AG09309 (cell line): ENCODE measurements around the gene LPCAT1.
"Not testable (repeated sequence)": the region's sequence is repeated elsewhere in the genome, so short reads cannot be mapped to it uniquely, and the experiment has no call there.

Experiments
- DNase-seq: peaks from one replicate; pipeline ENCODE4 v3.0.0-alpha.2; 2010; ENCODE audit warnings: low read depth
- H3K4me3 ChIP-seq: 2 replicates; pipeline ENCODE4 v1.5.1; 2011; ENCODE audit warnings: mild to moderate bottlenecking, low read depth, low read length, moderate library complexity; ENCODE audit not compliant: control insufficient read depth
- TF ChIP-seq, protein P1 (sequence below): IDR thresholded peaks from 2 replicates; pipeline ENCODE4 v1.5.1; 2011; ENCODE audit warnings: mild to moderate bottlenecking, low read depth, low read length, inconsistent platforms; ENCODE audit not compliant: insufficient read depth, control insufficient read depth; ENCODE audit errors: missing control alignments

Gene LPCAT1

DNA sequence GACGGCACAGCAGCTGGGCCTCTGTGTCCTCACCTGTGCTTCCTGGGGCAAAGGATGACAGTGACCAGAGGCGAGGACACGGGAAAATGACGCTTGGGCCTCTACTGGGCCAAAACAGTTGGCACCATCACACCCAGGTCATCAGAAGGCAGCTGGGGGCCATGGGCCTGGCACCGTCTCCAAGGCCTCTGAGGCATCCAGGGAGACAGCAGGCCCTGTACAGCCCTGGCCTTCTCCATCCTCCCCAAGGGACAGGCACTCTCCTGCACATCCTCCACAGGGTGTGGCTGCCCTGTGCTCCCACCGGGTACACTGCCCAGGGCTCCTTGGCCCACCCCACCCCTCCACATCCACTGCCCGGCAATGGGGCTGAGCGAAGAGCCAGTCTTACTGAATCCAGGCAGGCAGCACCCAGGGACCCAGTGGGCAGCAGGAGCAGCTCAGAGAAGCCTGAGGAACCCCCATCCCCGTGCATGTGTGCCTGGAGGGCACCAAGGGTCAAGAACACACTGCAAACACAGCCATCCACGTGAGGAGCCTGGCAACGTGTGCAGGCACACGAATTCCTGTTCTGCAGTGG is 4.0 kb downstream of the LPCAT1 start:
- TF ChIP-seq, protein P1, sequence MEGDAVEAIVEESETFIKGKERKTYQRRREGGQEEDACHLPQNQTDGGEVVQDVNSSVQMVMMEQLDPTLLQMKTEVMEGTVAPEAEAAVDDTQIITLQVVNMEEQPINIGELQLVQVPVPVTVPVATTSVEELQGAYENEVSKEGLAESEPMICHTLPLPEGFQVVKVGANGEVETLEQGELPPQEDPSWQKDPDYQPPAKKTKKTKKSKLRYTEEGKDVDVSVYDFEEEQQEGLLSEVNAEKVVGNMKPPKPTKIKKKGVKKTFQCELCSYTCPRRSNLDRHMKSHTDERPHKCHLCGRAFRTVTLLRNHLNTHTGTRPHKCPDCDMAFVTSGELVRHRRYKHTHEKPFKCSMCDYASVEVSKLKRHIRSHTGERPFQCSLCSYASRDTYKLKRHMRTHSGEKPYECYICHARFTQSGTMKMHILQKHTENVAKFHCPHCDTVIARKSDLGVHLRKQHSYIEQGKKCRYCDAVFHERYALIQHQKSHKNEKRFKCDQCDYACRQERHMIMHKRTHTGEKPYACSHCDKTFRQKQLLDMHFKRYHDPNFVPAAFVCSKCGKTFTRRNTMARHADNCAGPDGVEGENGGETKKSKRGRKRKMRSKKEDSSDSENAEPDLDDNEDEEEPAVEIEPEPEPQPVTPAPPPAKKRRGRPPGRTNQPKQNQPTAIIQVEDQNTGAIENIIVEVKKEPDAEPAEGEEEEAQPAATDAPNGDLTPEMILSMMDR = no peak
- no peak for DNase-seq
- no peak overlapping the region for H3K4me3 ChIP-seq

GRCh38 chr5:1517838-1518237 is 5.9 kb downstream of the LPCAT1 start:
- TF ChIP-seq, protein P1 = no peak
- no peak for DNase-seq

GRCh38 chr5:1516615-1517601 is 6.9 kb downstream of the LPCAT1 start:
- H3K4me3 ChIP-seq = no peak overlapping the region
- DNase-seq = peak; percentile 38
- TF ChIP-seq, protein P1 = no peak

More at GRCh38 chr5:1517838-1518237, 5.9 kb downstream of the LPCAT1 start:
- no peak overlapping the region for H3K4me3 ChIP-seq

DNA sequence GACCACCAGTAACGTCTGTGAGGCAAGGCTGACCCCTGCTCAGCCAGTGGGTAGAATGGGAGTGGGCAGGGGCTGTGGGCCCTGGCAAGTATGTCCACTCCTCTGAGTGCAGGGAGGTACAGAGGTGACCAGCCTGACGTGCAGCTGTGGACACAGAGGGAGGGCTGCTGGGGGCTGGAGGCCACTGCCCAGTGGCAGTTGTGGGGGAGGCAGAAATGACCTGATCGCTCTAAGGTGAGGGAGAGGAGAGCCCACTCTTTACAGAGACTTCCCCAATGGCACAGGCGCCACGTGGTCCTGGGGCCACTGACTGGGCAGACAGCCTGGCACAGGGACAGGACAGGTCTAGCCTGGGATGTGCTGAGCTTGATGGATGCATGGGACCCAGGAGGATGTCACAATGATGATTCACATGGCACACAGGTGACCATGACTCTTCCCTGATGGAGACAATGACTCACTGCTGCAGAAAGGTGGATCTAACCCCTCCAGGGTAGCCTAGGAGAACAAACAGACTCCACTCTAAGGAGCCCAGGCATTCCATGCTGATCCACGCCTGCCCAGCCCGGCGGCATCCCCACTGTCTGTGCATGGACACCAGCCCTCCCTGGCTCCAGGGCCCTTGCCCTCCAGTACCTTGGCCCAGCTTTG is 7.7 kb downstream of the LPCAT1 start:
- DNase-seq = no peak
- TF ChIP-seq, protein P1 = no peak
- H3K4me3 ChIP-seq = no peak overlapping the region

- TF ChIP-seq, protein P1 = no peak
- no peak for DNase-seq
- H3K4me3 ChIP-seq = no peak overlapping the region
Observed at GRCh38 chr5:1515311-1515920, 8.3 kb downstream of the LPCAT1 start.

- not testable (repeated sequence) for H3K4me3 ChIP-seq, DNase-seq
Observed at GRCh38 chr5:1514819-1515310, 8.9 kb downstream of the LPCAT1 start.
